HG02884 (cell line): ENCODE data around the gene ZNF813.
"Not testable (repeated sequence)": the region's sequence is repeated elsewhere in the genome, so short reads cannot be mapped to it uniquely, and the experiment has no call there.

Experiments used
- ATAC-seq: cut with Tn5 transposase; IDR thresholded peaks from one replicate; pipeline ENCODE4 v1.9.1; 2021; ENCODE audit warnings: mild to moderate bottlenecking, moderate library complexity; ENCODE audit not compliant: unreplicated experiment

Gene ZNF813

DNA sequence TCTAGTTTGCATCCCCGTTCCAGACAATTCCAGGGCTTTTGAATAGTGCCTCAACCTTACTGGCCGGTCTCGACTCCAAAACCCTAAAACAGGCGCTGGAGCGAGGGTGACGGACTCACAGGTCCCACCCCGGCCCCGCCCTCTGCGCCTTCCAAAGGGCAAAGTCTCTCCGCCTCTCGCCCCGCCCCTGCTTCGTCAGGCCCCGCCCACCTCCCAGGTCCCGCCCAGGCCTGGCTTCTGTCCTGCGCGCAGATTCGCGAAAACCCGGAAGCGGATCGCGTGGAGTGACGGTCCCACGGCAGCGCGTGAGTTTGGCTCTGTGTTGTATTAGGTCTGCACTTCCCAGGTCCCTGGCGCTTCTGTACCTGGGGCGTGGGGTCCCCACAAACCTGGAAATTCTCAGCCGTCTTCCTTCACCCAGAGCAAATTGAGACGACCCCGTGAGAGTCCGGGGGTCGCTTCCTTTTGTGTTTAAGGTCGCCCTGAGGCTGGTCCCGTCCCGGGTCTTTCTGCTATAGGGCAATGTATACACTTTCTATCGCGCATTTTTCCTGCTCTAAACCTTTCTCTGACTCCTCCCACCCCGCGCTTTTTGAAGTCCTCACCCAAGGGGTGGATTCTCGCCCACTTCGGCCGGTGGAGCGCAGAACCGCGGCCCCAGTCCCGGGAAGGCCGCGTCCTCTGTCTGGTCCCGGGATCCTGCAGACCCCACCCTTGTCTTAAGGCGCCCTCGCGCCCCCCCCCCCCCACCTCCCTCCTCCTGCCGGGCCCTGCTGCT is at the start of gene ZNF813:
Gene ZNF813, plus strand, starts transcription at position 249 of the 778 bp plus-strand sequence. CDS start 16,090 bp downstream, outside the sequence.
- peak; percentile 75 for ATAC-seq

DNA sequence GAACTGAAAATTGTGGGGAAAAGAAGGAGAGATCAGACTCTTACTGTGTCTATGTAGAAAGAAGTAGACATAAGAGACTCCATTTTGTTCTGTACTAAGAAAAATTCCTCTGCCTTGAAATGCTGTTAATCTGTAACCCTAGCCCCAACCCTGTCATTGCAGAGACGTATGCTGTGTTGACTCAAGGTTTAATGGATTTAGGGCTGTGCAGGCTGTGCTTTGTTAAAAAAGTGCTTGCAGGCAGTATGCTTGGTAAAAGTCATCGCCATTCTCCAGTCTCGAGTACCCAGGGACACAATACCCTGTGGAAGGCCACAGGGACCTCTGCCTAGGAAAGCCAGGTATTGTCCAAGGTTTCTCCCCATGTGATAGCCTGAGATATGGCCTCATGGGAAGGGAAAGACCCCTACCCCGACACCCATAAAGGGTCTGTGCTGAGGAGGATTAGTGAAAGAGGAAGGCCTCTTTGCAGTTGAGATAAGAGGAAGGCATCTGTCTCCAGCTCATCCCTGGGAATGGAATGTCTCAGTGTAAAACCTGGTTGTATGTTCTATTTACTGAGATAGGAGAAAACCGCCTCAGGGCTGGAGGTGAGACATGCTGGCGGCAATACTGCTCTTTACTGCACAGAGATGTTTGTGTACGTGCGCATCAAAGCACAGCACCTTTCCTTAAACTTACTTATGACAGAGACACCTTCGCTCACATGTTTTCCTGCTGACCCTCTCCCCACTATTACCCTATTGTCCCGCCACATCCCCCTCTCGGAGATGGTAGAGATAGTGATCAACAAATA is 46.8 kb upstream of the ZNF813 start:
- not testable (repeated sequence) for ATAC-seq

DNA sequence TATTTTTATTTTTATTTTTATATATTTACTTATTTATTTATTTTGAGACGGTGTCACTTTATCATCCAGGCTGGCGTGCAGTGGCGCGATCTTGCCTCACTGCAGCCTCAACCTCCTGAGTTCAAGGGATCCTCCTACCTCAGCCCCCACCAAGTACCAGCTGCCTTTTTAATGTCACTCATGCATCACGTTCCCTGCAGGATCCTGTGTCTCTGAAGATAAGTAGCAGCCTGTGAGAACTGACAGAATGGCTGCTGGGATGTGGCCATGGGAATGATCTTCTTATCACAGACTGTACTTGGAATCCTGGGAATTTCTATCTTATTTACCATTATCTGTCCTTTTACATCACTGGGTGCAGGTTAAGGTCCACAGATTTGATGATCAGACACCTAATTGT is 45.0 kb upstream of the ZNF813 start:
- no peak for ATAC-seq

DNA sequence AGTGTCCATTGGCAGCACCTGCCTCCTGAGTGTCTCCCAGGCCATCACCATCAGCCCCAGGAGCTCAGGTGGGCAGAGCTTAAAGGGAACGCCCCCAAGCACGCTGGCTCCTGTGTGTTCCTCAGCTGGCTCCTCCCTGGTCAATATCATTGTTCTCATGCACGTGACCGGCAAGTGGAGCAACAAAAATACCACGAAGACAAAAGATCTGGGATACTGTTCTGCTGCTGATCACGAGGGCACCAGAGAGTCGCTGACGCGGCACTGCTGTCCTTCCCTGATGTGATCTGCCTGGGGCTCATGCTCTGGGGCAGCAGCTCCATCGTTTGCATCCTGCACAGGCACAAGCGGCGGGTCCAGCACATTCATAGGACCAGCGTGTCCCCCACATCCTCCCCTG is 44.5 kb upstream of the ZNF813 start:
- ATAC-seq, result not testable (repeated sequence)

DNA sequence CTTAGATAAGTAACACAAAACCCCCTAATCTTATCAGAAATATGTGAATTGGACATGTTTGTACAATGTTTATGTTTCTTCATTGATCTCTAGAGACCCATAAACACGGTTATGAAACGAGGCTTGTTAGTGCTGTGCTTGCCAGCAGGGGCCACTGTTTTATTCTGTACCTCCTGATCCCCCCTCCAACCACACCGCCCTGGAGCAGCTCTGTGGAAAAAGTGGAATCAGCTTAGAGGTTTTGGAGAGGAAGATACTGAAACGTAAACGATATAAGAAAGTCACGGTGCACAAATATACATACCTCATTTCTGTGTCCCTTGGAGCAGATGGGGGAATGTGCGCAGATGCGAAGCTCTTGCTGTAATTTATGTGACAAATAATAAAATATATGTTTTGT is 43.9 kb upstream of the ZNF813 start:
- ATAC-seq, result not testable (repeated sequence)

DNA sequence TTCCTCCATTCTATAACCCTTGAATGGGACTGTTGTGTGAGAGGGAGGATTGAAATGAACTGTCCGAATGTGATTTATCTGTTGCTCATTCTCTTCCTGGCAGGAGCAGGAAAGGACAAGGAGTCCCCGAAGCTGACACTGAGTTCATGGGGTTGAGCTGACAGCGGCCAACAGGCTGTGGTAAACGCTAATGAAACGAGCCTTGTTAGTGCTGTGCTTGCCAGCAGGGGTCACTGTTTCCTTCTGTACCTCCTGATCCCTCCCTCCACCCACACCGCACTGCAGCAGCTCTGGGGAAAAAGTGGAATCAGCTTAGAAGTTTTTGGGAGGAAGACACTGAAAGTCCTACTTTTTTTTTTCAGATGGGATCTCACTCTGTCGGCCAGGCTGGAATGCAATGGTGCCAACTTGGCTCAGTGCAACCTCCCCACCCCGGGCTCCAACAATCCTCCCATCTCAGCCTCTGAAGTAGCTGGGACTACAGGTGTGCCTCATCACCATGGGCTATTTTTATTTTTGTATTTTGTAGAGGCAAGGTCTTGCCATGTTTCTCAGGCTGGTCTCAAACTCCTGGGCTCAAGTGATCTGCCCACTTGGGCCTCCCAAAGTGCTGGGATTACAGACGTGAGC is 42.5 kb upstream of the ZNF813 start:
- no peak for ATAC-seq

DNA sequence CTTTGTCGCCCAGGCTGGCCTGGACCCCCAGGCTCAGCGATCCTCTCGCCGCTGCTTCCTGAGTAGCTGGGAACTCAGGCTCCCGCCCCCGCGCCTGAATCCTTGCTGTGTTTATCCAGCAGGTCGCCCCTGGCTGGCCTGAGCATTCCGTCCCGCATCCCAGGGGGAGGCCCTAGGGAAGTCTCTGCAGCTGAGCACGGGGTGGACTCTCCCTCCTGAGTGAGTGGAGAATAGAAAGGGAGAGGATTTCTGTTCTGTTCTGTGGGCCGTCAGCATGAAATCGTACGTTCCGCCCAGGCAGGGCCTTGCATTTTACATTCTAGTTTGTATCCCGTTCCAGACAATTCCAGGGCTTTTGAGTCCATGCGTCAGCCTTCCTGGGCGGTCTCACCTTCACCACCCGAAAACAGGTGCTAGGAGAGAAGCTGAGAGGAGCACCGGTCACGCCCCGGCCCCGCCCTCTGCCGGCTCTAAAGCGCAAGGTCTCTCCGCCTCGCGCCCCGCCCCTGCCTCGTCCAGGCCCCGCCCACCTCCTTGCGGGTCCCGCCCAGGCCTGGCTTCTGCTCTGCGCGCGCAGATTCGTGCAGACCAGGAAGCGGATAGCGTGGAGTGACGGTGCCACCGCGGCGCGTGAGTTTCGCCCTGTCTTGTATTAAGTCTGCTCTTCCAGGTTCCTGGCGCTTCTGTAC is 36.0 kb upstream of the ZNF813 start, which contains the start of gene ZNF761:
Gene ZNF761, plus strand, starts transcription at position 586 of the 689 bp plus-strand sequence. CDS start 15,285 bp downstream, outside the sequence.
- ATAC-seq, result peak; percentile 93

DNA sequence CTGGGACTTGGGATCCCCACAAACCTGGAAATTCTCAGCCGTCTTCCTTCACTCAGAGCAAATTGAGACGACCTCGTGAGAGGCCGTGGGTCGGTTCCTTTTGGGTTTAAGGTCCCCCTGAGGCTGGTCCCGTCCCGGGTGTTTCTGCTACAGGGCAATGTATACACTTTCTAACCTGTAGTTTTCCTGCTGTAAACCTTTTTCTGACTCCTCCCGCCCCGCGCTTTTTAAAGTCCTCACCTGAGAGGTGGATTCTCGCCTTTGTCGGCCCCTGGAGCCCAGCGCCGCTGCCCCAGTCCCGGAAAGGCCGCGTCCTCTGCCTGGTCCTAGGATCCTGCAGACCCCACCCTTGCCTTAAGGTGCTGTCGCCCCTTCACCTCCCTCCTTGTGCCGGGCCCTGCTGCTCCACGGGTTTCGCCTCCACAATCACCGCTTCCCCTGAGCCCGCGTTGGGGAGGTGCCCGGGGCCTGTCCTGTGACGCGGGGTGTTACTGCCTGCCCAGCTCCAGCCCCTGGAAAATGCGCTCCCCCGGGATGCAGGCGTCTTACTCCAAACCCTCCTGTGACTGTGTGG is 35.4 kb upstream of the ZNF813 start:
- peak; percentile 31 for ATAC-seq

DNA sequence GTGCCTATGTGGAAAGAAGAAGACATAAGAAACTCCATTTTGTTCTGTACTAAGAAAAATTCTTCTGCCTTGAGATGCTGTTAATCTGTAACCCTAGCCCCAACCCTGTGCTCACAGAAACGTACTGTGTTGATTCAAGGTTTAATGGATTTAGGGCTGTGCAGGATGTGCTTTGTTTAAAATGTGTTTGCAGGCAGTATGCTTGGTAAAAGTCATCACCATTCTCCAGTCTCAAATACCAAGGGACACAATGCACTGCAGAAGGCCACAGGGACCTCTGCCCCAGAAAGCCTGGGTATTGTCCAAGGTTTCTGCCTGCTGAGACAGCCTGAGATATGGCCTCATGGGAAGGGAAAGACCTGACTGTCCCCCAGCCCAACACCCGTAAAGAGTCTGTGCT is 23.7 kb upstream of the ZNF813 start:
- ATAC-seq, result not testable (repeated sequence)

DNA sequence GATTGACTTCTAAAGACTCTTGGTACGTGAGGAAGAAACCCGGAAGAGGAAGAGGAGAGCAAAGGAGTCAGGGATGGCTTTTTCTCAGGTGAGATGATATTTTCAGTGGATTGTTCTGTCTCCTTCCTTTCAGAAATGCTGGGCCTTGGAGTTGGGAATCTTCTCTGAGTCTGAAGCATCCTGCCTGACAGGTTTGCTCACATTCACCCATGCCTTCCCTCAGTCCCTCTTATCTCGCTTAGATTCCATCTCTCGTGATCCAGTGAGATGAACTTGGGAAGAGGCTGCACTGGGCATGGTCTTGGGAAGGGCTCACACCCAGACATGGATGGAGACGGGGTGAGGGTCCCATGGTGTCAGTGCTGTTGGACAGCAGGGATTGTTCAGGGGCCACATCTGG is 20.3 kb upstream of the ZNF813 start:
- ATAC-seq, result not testable (repeated sequence)

DNA sequence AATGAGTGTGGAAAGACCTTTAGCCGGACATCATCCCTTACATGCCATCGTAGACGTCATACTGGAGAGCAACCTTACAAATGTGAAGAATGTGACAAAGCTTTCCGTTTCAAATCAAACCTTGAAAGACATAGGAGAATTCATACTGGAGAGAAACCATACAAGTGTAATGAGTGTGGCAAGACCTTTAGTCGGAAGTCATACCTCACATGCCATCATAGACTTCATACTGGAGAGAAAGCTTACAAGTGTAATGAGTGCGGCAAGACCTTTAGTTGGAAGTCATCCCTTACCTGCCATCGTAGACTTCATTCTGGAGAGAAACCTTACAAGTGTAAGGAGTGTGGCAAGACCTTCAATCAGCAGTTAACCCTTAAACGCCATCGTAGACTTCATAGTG is 11.7 kb upstream of the ZNF813 start:
- ATAC-seq, result no peak

DNA sequence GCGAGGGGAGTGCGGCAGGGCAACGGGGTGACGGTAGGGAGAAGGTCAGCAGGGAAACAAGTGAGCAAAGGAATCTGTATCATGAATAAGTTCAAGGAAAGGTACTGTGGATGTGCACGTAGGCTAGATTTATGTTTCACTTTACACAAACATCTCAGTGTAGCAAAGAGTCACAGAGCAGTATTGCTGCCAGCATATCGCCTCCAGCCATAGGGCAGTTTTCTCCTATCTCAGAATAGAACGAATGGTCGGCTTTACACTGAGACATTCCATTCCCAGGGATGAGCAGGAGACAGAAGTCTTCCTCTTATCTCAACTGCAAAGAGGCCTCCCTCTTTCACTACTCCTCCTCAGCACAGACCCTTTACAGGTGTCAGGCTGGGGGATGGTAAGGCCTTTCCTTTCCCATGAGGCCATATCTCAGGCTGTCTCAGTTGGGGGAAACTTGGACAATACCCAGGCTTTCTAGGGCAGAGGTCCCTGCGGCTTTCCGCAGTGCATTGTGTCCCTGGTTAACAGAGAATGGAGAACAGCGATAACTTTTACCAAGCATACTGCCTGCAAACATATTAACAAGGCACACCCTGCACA is 7.3 kb upstream of the ZNF813 start:
- not testable (repeated sequence) for ATAC-seq

DNA sequence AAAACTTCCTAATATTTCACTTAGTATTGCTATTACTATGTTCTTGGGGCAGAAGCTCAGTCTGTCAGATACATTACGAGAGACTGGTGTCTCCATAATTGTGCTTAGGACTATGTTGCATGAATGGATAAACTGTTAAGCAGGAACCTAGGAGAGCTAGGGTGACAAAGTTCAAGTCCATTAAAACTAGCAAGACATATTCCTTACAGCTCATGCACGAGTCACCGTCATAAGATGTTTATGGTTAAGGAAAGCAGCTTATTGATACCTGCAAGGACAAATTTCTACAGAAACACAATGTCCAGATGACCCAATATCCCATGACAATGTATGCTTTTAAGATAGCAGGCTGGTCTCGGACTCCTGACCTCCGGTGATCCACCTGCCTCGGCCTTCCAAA is 5.7 kb upstream of the ZNF813 start:
- no peak for ATAC-seq

DNA sequence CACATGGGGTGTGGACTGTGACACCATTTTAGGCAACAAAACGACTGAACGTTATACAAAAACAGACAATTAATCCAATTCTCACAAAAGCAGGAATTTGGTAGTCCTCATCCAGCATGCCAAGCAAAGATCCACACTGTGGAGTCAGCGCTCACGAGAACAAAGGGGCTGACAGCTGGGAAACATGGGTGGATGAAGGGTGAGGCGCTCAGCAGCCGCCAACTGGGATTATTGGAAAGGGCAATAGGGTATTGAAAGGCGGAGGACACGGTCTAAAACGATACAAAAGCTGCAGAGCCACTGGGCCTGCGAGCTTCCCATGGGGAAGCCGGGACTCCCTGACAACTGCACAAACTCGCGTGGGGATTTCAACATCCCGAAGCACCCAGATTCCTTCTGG is 4.7 kb upstream of the ZNF813 start:
- ATAC-seq, result no peak

DNA sequence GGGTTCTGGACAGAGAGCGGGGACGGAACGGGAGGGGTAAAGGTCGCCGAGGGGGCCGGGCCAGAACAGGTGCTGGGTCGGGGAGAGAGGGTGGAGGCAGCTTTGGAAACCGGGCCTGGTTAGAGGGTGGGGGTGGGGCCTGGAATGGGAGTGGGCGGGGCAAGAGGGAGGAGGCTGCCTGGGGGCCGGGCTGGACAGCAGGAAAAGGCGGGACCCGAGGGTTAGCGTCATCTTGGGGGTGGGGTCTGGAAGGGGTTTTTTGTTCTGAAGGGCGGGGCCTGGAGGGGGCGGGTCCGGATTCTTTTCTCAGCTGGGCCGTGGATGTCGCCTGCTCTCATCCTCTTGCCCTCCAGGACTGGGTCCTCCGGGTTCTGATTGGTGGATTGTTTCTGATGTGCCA is 4.3 kb upstream of the ZNF813 start:
- no peak for ATAC-seq

DNA sequence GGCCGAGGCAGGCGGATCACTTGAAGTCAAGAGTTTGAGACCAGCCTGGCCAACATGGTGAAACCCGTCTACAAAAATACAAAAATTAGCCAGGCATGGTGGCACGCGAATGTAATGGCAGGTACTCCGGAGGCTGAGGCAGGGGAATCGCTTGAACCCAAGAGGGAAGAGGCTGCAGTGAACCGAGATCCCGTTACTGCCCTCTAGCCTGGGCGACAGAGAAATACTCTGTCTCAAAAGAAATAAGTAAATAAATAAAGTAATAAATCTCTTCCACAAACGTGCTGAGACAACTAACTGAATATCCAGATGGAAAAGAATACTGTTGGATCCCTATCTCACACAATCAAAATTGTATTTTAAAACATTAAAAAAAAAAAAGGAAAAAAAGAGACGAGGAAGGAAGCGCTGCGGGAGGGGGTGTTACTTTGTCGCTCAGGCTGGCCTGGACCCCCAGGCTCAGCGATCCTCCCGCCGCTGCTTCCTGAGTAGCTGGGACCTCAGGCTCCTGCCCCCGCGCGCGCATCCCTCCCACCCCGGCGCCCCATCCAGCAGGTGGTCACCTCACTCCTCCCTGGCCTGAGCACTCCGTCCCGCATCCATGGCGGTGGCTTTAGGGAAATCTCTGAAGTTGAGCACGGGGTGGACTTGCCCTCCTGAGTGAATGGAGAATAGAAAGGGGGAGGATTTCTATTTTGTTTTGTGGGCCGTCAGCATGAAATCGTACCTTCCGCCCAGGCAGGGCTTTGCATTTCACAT is 628 bp upstream of the ZNF813 start:
- no peak for ATAC-seq

DNA sequence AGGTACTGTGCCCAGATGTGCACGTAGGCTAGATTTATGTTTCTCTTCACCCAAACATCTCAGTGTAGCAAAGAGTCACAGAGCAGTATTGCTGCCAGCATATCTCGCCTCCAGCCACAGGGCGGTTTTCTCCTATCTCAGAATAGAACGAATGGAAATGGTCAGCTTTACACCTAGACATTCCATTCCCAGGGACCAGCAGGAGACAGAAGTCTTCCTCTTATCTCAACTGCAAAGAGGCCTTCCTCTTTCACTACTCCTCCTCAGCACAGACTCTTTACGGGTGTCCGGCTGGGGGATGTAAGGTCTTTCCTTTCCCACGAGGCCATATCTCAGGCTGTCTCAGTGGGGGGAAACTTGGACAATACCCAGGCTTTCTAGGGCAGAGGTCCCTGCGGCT is 1.1 kb downstream of the ZNF813 start:
- ATAC-seq, result not testable (repeated sequence)

DNA sequence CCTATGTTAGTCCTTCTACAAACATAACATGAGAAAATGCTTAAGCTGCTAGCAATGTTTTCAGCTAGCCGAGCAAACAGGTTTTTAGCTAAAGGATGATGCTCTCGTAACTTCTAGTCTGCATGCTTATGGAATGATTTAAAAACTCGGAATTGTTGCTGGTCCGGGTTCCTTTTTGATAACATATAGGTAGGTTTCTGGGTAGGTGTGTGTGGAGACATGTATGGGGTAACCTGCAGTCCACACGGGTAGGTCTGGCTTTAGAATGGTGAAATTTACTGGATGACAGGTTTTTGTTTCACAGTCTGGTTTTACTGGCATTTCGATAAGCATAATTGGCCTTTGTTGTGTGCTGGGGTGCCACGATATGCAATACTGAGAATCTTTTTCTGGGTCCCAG is 4.4 kb downstream of the ZNF813 start:
- ATAC-seq, result no peak

DNA sequence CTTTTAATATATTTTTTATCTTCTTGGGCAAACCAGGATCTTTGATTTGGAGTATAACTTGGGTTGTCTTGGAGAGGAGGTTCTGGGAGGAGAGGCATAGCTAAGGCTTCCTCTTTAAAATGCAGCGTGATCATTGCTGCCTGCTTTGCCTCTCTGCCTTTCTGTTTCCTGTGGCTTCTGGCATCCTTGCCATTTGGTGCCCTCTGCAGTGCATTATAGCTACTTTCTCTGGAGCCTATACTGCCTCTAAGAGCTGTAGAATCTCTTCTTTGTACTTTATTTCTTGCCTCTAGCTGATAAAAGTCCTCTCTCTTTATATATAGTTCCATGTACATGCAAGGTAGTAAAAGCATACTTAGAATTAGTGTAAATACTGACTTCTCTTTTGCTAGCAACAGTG is 7.3 kb downstream of the ZNF813 start:
- ATAC-seq, result not testable (repeated sequence)
